Renal cortical epithelial cell (primary cell): Measurements from ENCODE around the gene ELL. TPM values are rescaled to one million over a fixed set of nuclear protein-coding genes. Genes with fewer than 3 reads are reported as not detected.
A peak's percentile ranks its signal among the peaks of the same experiment; 100 is the strongest.
"Not testable (repeated sequence)": the region's sequence is repeated elsewhere in the genome, so short reads cannot be mapped to it uniquely, and the experiment has no call there.

Experiments
- DNase-seq: peaks from one replicate; pipeline ENCODE4 v3.0.0-alpha.2; 2011; ENCODE audit warnings: low read depth
- total RNA-seq: library from RNA; depleted of rRNA; stranded (reverse); fragments of >200 nt; gene quantifications from 2 replicates; pipeline ENCODE4 v1.2.3, GENCODE V29; 2014

The ELL gene
- total RNA-seq: 7.5 and 13.3 TPM in 2 replicates

DNA sequence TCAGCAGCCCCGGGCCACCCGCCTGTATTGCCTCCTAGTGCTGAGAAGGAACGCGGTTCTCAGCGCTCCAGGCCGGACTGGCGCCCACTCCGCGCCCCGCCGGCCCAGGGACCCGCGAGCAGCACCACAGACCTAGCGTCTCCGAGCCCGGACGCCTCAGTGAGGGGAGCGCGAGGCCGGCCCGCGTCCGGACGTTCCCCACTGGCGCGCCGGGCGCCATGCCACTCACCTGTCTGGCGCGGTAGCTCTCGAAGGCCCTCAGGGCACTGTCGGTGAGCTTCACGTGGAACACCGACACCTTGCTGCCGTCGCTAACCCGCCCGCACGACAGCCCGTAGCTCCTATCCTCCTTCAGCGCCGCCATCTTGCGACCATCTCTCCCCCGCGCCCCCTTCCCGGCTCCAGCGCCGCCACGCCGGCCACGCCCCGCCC lies at the start of gene ELL:
TSS of gene ELL (minus strand) at position 379 of the 432 bp plus-strand sequence. CDS start at position 364, 15 bp downstream.
- DNase-seq: no peak

DNA sequence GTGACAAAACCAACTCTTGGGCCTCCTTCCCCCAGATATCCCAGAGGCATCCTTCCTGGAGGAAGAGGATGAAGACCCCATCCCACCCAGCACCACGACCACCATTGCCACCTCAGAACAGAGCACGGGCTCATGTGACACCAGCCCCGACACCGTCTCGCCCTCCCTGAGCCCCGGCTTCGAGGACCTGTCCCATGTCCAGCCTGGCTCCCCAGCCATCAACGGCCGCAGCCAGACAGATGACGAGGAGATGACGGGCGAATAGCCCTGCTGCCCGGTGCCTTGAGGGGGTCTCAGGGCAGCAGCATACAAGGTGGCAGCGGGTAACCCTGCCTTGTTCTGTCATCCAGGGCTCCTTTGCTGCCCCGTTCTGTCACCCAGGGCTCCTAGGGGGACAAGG lies 46.5 kb upstream of the ELL start:
- no peak for DNase-seq

- DNase-seq: no peak
Measured at GRCh38 chr19:18566953-18567352, 45.1 kb upstream of the ELL start.

GRCh38 chr19:18562086-18562485 lies 40.2 kb upstream of the ELL start:
- DNase-seq: no peak

GRCh38 chr19:18559685-18560084 lies 37.8 kb upstream of the ELL start:
- DNase-seq: no peak

DNA sequence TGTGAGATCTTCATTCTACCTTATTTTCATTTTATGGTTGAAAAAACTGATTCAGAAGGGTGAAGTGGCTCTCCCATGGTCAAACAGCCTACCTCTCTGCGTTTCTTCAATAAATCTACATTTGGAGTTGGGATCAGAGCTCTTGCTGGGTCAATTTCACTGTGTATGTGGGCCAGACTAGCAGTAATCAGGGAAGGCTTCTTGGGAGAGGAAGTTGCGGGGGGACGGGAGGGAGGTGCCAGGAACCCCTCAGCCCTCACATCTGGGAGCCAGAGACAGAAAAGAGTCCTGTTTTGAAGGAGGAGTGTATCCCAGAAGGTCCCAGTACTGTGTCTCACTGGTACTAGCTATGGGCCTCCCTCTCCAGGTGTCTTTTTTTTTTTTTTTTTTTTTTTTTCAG lies 36.7 kb upstream of the ELL start:
- no peak for DNase-seq

DNA sequence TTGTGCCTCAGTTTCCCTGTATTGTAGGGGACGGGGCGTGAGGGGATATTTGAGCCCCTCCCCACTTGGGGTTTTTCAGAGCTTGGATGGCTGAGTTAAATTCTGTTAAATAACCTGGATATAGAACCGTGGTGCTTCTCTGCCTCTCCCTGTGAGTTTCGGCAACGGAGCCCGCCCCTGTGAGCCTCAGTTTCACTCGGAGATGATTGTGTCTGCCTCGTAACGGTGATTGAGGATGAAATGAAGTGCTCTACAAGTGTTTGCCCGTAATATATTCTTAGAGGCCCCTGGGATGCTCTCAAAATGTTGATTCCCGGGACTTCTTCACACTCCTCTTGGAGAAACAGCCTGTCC lies 36.3 kb upstream of the ELL start:
- no peak for DNase-seq

GRCh38 chr19:18557411-18558201 lies 35.7 kb upstream of the ELL start, which contains the start of gene KXD1:
KXD1 (plus strand) TSS chr19:18557870; CDS start chr19:18562057, 4,187 bp downstream.
- peak; percentile 99 for DNase-seq

GRCh38 chr19:18551631-18552030 lies 29.8 kb upstream of the ELL start:
- DNase-seq: no peak

DNA sequence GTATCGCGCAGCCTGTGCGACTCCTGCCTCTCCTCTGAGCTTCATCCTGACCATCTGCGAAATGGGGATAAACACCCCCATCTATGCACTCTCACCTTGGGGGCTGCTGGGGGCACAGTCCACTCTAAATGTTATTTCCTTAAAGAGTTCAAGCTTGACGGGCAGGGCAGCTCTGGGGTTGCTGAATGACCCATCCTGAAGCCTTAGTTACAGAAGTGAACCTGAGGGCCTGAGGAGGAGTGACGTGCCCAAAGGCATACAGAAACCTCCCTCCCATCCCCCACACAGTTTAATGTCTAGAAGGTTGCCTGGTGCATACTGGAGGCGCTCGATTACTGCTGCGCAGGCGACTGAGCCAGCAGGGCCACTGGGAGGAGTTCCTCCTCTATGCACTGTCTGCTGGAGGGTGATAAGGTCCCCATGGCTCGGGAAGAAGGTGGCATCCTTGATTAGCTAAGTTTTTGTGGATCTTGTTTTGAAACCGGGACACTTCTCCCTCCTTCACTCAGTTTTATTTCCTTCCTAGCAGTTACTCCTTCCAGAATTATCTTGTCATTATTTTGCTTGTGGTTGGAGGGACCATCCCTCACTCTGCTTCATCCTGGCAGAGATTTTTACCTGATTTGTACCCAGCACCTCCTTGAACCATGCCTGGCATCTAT lies 22.1 kb upstream of the ELL start:
- DNase-seq: peak; percentile 40

DNA sequence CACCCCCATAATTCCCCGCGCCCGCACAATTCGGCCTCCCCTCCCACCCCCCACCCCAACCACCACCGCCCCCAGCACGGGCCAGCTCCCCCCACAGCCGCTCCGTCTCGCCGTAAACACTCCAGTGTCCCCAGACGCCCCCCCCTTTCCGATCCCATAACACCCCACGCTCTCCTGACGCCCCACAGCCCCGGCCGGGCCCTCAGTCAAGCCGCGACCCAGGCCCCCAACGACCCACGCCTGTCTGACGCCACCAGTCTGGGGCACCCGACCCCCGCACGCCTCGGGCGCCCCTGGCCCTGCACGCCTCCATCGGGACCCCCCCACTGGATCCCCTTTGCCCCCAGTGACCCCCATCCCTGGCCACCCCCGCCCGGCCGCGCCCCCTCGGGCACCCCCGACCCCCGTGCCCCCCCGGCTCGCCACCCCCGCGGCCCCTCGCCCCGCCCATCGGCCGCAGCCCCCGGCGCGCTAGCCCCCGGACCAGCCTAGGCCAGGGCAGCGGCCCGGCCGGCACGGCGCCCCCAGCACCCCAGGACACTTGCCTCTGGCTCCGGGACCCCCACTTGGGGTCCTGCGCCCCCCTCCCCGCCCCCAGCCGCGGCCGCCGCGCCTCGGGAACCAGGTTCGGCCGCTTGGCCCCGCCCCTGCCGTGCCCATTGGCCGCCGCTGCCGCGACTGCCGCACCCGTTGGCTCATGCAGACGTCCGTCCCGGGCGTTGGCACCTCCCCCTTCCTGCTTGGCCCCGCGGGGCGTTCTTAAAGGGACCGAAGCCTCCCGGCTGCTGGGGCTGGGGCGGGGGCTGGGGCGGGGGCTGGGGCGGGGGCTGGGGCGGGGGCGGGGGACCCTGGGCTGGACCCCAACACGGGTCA lies 21.3 kb upstream of the ELL start, which contains the start of gene FKBP8:
TSS of gene FKBP8 (minus strand) at position 633 of the 873 bp plus-strand sequence. CDS start 1,603 bp downstream, outside the sequence.
- DNase-seq: peak; percentile 55

DNA sequence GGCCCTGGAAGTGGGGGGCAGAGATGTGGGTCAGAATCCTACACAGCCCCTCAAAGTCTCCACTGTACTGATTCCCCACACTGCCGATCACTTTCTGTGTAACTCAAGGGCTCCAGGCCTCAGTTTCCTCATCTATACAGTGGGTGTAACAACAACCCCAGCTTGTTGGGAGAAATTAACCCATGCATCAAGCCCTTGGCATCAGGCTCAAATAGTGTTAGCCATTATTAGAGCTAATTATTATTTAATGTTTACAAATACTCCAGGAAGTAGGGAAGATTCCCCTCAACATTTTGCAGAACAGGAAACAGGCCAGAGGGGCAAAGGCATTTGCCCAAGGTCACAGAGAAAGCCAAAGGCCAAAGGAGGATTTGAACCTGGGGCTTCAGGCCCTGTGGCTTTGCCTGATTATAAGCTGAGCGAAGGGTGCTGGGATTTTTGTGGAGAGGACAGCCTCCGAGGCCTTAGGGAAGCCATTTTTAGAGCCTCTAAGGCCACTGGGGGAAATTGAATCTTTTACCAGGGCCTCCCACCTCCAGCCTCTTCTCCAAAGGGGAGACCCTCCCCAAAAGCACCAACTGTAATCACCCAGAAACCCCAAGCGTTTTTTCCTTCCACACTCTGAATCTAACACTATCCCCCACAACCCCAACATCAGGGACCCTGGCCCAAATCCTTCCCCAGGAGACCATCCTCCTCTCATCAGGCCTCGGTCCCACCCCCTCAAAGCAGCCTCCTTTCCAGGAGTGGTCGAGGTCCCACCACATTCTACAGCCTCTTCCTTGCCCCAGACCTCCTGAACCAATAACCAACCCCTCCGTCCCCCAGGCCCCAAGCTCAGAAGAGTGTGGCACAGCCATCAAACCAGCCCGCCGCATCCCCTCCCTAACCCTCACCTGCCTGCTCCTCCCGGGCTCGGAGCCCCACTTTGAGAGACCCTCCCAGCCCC lies 20.4 kb upstream of the ELL start:
- DNase-seq: no peak

DNA sequence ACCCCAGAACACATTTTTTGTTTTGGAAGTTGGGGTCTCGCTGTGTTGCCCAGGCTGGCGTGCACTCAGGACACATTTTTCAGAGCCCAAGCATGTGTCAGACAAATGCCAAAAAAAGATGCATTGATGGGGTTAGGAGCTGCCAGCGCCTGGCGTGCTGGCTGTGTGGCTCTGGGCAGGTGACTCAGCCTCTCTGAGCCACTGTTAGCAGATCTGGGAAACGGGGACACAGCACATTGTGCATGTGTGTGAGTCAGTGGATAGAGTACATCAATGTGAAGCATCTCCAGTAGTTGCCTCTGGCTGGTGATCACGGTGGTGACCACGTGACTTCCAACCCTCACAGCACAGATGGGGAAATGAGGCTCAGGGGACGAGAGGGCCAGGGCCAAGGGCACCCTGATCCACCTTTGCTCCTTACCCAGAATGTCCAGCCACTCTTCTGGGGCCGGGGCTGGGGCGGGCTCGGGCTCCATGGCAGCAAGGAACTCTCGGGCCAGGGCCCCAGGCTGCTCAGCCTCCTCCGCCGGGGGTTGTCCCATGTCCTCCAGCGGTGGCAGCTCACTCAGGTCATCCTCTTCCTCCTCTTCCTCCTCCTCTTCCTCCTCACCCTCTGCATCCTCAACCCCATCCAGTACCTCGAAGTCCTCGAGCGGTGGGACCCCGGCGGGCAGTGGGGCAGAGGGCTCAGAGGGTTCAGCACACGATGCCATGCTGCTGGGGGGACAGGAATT lies 19.6 kb upstream of the ELL start:
- DNase-seq: no peak

- not testable (repeated sequence) for DNase-seq
Measured at GRCh38 chr19:18540200-18540599, 18.3 kb upstream of the ELL start.

DNA sequence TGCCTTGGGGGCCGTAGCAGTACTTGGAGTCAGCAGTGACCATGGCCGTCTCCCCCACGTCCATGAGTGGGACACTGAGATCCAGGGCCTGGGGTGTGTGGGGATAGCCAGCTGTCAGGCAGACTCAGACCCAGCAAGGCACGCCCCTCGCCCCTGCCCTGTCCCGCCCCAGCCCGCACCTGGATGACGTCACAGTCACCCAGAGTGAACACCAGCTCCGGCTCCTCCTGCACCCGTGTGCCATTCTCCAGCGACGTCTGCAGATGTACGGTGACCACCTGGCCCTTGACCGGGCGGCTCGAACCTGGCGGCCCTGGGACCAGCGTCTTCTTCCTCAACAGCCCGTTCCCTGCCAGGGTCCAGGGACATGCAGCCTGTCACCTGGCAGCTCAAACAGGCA lies 17.5 kb upstream of the ELL start:
- no peak for DNase-seq

GRCh38 chr19:18538115-18538514 lies 16.2 kb upstream of the ELL start:
- DNase-seq: no peak

- DNase-seq: no peak
Measured at GRCh38 chr19:18537431-18537830, 15.6 kb upstream of the ELL start.

- DNase-seq: no peak
Measured at GRCh38 chr19:18536475-18536874, 14.6 kb upstream of the ELL start.

- no peak for DNase-seq
Measured at GRCh38 chr19:18533058-18533457, 11.2 kb upstream of the ELL start.

DNA sequence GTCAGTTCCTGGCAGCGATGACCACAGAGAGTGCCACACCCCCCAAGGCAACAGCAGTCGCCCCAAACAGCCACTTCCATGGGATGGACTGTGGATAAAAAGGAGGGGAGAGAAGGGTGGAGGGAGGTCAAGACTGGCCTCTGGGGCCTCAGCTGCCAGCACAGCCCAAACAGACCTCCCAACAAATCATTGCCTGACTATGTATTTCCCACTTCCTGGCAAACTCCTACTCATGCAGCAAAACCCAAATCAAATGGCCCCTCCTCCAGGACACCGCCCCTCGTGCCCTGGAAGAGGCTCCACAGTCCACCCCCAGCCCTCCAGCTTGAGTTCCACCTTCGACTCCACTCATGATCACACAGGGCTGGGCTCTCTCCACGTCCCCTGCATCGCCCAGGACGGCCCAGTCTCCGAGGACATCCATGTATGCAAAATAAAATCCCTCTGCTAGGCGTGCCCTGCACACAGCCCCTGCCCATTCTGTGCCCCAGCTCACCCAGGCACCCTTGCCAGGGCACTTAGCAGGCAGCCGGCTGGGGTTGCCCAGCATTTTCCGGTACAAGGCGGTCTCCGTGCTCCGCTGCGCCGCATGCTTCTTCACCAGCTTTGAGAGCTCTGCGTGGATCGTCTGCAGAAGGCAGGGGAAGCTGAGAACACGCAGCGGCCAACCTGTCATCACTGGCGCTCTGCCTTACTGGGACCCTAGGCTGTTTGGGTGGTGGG lies 10.5 kb upstream of the ELL start:
- no peak for DNase-seq
